HG03457 (cell line): ENCODE measurements around the gene DGCR6L.
"Not testable (repeated sequence)": the region's sequence is repeated elsewhere in the genome, so short reads cannot be mapped to it uniquely, and the experiment has no call there.

Experiments used
- ATAC-seq: cut with Tn5 transposase; IDR thresholded peaks from one replicate; pipeline ENCODE4 v1.9.1; 2021; ENCODE audit warnings: moderate number of reproducible peaks; ENCODE audit not compliant: unreplicated experiment

Gene DGCR6L

DNA sequence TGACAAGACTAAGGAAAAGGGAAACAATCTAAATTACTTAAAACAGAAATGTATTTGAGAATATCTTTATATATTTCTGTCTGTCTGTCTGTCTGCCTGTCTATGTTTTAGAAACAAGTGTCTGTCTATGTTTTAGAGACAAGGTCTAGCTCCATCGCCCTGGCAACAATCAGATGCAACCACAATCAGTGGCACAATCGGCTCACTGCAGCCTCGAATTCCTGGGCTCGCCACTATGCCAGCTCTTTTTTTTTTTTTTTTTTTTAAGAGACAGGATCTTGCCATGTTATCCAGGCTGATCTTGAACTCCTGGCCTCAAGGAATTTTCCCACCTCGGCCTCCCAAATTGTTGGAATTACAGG is 8.7 kb upstream of the DGCR6L start:
- ATAC-seq, result not testable (repeated sequence)

DNA sequence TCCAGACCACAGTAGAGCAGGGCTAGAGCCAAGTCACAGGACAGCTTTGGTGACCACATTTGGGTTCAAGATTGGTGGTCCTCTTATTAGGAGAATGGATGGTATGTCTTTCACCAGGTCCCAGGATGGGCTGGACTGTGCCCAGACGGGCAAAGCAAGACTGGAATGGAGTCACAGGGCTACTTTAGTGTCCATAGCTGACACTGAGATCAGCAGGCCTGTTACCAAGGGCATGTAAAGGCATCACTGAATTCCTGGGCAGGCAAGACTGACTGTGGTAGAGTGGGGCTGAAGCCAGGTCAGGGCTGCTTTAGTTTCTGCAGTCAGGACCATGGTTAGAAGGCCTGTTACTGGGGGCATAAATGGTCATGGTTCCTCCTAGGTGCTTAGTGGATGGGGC is 6.1 kb upstream of the DGCR6L start:
- ATAC-seq, result not testable (repeated sequence)

DNA sequence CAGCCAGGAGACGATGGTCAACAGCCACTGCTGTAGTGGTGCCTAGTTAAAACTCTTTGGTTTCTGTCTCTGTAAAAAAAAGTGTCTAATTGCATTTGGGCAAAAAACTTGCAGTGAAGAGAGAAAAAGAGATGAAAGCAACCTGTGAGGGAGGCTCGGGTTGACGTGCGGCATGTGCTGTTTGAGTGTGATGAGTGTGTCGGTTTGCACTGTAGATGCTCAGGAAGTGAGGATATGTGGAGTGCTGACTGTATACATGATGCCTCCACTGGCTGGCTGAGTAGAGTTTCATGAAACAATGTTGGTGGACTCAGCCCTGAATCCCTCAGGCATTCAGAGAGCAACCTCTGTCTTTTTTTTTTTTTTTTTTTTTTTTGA is 4.3 kb upstream of the DGCR6L start:
- no peak for ATAC-seq

DNA sequence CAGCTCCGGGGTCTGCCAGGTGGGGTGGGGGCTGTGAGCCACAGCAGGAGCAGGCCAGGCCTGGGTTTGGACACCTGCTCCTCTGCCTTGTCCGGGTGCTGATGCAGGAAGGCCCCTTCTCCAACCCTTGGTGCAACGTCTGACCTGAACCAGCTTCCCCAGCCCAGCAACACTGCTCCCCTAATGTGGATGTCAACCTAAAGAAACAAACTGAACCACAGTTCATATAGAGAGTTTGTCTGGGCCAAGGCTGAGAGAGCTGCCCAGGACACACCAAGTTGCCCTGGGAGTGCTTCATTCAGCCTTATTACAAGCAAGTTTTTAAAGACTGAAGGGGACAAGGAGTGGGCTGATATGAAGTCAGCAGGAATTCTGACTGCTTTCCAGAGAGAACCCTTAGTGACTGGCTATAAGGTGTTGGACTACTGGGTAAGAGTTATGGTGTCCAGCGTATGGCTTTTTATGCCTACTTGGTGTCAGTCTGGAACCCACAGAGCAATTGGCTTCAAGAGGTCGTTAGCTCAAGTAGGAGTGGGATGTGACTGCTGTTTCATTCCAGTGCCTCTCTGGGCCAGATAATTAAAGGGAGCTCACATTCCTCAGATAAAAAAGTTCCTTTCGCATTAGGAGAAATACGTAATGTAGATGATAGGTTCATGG is 1.8 kb upstream of the DGCR6L start:
- not testable (repeated sequence) for ATAC-seq

DNA sequence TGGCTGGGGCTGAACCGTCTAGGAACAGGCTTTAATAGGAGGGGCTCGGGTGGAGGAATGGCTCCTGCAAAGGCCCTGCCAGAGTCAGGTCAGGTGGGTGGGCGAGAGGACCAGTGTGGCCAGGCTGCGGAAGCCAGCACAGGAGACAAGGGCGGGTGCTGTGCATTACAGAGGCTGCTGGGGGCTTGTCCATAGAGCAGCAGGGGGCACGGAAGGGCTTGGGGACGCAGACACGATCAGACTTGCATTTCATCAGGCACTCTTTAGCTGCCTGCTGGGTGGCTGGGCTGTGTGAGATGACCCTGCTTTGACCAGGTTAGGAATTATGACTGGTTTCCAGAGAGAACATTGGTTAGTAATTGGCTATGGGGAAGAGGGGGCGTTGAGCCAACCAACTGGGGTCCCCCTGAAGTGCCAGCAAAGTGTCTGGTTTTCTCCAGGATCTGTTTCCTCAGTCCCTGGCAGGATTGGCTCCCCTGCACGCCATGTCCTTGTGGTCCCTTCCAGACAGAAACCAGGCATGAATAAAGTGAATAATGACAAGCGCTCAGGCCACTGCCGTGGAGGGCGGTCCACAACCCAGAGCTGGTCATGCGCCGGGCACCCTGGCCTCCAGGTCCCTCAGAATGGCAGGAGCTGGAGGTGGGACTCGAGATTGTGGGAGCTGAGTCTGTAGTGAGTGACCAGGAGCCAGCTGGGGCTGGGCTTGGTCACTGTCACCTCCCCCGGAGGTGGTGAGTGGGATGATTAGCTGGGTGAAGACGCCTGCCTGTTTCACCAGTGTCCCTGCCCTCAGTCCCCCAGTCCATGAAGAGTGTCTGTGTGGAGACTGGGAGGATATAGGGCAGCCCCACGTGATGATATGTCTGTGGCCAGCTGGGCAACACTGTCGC is 1.0 kb upstream of the DGCR6L start:
- not testable (repeated sequence) for ATAC-seq

DNA sequence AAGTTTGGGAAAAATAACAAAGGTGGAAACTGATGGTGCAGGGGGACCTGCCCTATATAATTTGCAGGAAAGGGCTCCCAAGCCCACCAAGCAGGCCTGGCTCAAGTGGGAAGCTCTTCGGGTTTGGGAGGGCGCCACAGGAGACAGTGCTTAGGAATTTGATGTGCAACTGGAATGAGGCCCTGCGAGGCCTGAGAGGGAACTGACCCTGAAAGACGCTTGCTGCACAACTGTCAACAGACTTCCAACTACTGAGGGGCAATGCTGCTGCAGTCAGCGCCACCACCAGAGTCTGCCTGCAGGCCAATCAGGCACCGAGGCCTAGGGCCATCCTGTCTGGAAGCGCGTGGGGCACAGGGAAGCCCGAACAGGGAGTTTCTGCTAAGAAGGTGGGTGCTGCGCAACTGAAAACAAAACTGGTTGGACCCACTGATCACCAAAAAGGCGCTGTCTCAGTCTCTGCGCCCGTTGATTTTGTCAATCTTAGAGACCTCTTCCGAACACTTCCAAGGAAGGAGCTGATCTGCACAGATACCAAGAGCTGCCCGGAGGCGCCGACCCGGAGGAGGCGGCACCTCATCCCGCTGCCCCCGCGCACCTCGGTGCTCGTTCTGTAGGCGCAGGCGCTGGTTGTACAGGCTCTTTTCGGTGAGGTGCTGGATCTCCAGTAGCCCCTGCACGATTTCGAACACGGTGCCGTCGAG is 667 bp downstream of the DGCR6L start:
- ATAC-seq, result peak; percentile 25

DNA sequence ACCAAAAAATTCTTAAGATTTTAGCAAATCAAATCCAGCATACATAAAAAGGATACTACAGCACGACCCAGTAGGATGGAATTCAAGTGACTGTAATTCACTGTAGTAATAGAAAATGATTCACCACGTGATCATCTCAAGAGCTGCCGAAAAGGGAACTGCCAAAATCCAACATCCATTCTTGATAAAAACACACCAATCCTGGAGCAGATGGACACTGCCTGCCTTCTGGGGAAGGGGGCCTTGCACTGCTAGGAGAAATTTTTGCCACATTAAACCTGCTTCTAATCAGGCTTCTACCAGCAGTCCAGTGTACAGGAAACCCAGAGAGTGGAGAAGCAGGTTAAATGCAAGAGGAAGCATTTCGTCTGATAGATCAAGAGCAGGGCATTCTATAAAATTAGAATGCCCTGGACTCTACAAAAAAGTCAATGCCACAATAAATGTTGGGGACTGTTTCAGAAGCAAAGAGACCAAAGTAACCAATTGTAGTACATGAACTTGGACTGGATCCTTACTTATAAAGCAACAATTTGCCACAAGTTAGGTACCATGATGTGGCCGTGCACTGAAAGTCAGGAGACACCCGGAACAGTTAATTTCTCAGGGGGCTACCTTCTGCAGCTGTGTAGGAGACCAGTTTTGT is 1.7 kb downstream of the DGCR6L start:
- ATAC-seq, result not testable (repeated sequence)

DNA sequence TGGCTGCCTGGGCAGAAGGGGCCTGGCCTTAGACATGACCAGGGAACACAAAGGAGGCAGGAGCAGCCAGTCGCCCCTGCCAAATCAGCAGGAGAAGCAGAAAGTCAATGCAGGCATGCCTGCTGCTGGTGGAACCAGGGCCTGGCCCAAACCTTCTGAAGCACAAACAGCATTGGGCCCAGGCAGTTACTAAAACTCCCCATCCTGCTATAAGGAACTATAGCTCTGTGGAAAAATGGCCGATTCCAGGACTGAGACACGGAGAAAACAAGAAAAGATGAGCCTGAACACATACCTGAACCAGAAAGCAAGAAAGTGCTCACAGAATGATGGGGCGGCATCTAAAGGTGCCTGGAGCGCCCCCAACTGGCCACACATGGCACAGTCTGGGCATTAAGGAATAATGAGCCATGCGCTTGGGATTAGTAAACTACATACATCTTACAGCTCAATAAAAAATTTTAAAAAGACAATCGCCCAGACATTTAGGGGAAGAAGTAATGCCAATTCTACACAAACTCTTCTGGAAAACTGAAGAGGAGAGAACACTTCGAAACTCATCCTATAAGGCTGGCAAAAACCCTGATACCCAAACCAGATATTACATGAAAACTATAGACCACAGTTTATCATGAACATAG is 2.3 kb downstream of the DGCR6L start:
- not testable (repeated sequence) for ATAC-seq

DNA sequence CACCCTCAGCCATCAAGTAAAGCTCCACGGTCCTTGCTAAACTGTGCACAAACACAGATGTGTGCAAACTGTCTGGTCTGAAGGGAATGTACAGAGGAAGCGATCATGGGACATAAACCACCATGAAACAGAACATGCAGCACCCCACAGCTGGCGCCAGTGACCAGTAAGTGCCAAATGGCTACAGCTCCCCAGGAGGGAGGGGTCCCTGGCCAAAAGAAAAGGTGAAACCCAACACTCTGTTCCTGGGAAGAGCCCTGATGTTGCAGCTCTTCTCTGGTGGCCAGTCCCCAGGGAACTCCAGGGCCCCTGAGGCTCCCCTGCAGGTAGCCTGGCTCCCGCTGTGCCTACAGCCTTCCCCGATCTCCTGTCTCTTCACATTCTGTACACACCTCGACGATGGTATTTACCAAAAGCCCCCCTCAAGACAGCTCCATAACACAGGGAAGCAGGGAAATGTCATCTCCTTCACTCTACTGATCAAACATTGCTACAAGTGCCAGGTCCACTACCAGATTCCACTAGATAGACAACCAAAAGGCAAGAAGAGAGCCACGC is 2.9 kb downstream of the DGCR6L start:
- no peak for ATAC-seq

DNA sequence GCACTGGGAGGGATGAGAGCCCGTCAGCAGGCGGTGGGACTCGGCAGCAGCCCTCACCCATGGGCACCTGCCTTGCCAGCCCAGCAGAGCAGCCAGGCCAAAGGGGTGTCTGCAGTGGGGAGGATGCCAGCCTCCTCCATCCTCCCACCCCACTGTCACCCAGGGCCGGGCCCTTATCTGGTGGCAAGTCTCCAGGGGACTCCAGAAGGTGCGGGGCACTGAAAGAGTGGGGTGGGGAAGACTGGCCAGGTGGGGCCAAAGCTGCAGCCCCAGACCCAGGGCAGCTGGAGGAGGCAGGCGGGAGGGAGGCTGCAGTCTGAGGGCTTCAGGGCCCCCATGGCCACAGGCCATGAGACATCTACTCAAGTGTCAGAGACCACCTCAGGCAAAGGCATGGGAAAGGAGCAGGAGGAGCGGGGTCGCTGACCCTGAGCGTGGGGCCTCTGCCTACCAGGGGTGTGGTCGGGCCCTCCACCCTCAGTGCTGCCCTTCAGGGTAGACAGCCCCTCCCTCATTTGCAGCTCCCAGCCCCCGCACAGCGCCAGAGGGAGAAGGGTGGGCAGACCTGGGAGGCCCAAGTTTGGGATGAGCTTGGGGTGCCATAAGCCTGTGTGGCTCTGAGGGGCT is 3.5 kb downstream of the DGCR6L start:
- no peak for ATAC-seq

DNA sequence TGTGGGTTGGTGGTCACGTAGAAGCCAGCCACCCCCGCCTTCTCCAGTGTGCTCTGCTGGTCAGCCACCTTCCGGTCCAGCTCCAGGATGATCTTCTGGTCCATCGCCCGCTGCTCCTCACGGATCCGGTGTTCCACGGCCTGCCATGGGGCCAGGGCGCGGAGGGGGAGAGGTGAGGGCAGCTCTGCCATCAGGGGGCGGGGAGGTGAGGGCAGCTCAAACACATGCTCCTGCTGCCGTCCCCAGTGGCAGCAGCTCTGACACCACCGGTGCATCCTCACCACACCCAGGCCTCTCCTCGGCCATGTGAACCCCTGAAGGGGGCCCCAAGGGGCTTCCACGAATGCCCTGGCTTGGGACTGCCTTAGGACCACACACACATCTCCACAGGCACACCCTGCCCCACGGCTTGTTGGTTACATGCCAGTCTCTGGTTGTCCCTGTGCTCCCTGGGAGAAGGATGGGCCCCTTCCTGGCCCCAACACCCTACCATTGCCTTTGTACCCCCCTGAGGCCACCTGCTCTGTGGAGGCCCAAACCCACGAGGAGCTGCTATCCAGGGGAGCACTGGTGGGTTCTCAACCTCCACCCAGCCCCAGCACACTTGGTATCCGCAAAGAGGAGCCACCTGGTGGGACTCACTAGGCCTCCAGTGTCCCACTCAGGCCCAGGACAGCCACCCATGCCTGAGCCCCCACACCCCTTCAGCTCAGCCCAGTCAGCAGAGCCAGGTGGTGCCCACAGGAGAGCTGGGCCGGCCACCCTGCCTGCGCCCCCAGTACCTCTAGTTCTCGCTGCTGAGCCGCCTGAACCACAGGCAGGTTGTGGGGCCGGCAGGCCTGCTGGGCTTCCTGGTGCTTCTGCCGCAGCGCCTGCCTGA is 4.3 kb downstream of the DGCR6L start:
- ATAC-seq, result no peak

DNA sequence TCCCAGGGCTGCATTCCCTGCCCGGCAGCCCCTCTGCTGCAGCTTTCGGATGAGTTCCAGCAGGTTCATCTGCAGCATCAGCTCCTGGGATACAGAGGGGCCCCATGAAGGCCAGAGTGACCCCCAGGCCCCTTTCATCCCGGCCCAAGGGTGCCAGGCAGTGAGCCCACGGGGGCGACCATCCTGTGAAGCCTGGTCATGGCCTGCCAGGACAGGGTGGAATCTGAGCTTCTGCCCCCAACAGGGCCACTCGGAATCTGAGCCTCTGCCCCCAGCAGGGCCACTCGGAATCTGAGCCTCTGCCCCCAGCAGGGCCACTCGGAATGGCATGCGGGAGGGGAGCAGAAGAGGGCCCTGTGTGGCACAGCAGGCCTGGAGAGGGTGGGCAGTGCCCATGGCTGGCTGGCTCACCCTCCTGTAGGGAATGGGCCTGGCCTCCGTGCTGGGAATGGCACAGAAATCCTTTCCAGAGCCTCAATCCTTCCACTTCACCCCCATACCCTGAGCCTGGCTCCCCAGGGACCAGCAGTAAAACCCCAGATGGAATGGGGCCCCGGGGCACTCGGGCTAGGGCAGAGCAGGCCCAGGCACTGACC is 5.0 kb downstream of the DGCR6L start:
- ATAC-seq, result not testable (repeated sequence)

DNA sequence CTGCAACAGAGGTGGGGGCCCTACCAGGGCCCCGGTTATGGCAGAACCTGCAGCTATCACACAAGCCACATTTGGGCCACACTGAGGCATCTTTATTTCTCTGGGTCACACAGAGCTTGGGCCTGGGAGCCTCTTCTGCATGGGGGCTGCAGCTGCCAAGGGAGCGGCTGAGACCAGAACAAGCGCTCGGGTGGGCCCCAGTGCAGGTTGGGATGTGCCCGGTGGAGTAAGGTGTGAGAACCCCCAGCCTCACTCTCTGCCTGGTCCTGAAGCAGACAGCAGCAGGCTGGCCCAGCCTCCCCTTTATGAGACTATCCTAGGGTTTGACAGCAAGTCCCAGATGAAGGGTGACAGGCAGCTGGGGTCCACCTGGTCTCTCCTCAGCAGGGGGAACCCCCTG is 5.7 kb downstream of the DGCR6L start:
- not testable (repeated sequence) for ATAC-seq

DNA sequence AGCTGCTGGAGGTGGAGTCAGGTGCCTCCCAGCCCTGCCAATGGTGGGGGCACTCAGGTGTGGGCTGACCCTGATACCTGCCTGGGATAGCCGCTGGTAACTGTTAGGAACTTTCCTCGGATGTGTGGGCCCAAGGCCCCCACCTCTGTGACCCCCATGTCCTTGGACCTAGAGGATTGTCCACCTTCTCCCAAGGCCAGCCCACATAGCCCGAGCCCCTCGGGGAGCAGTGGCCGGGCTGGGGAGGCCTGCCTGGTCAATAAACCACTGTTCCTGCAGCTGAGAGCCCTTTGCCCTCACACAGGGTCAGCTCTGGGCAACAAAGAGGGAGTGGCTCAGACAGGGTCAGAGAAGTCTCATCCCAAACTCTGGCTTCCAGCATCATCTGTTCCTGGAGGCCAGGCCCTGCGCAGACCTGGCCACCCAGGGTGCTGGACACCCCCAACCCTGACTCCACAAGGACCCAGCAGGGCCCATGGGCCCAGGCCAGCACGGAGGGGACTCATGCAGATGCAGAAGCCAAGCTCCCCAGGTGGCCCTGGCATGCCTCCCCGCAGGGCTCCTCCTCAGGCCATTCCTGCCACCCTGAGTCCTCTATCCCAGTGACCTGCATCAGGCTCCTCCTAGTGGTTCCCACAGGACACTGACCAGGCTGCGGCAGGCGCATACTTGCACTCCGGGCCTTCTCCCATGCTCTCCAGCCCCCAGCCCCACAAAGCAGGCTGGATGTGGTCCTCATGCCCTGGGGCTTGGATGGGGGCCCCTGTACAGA is 6.4 kb downstream of the DGCR6L start:
- ATAC-seq, result not testable (repeated sequence)

DNA sequence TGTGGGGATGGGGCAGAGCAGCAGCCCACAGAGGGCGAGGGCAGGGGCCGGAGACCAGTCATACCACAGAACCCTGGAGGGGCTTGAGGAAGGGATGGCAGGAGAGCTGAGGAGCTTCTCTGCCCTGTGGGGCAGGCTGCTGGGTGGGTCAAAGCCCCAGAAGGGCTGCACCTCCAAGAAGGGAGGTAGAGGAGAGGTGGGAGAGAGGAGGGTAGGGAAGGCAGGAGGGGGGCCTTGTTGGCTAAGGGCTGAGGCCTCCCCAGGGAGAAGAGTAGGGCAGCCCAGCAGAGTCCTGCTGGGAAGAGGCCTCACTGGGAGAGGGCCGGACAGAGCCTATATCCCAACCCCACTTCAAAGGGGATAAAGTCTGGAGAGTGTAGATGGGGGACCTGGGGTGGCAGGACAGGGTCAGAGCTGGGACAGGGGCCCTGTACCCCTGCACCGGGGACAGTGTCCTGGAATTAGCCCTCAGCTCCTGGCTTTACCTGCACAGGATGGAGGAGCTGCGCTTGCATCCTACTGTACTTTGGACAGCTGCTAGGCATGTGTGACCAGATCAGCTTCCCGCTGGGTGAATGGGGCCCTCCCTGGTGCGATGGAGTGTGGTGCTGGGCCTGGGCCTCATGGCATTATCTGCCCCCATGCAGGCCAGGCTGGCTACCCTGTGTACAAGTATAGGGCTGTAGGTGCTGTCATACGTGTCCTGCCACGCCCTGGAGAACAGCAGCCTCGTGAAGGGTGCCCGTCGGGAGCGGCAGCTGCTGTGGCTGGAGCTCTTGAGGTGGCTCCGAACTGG is 7.3 kb downstream of the DGCR6L start:
- ATAC-seq, result no peak

DNA sequence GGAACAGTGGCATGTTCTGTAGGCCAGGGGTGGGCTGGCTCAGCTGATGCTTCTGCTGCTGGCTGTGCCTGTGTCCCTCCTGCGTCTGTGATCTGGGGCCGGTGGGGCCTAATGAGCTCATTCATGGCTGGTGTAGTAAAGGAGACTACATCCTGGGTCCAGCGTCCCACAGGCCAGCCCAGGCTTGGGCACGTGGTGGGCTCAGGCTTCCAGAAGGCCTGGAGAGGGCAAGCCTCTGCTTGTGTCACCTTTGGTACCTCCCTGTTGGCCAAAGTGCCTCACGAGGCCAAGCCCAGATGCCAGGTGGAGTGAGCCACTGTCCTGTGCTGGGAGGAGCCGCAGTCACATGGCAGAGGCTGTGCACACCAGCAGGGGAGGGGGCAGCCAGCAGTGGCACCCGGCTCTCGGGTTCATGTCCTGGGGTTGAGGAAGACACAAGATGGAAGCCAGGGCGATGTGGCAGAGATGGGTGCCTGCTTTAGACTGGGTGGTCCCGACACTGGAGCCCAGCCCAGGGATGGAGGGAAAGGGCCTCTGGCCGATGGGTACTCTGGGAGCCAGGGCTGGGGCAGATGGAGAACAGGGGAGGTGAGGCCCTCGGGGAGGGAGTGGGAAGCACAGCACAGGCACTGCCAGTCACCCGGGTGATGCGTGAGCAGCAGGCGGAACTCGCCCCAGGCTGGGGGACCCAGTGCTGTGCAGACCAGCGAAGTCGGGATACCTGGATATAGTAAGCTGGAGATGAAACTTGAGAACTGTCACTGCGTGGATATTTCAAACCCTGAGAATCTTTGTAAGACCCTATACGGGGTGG is 8.4 kb downstream of the DGCR6L start:
- not testable (repeated sequence) for ATAC-seq
